CD14-positive monocyte (primary cell): Measurements from ENCODE around the gene GLI3. TPM values are rescaled to one million over a fixed set of nuclear protein-coding genes. Genes with fewer than 3 reads are reported as not detected.

Experiments
- DNase-seq, 3 donors: peaks; one replicate each; pipeline ENCODE4 v3.0.0-alpha.2; 2011 to 2022
- H2AFZ ChIP-seq: 2 replicates; pipeline ENCODE4 v1.6.0; 2012; ENCODE audit warnings: mild to moderate bottlenecking, low read depth, low read length, inconsistent platforms; ENCODE audit not compliant: insufficient read depth, poor library complexity, severe bottlenecking
- H3K27ac ChIP-seq, 2 donors: 1 replicate in 1 of 2; 2 replicates in 1 of 2; pipeline ENCODE4 v1.5.1; 2012 to 2013; ENCODE audit warnings: low read length in 2 of 2, control low read depth in 1 of 2, inconsistent platforms in 1 of 2, low read depth in 1 of 2, mild to moderate bottlenecking in 1 of 2
- H3K27me3 ChIP-seq, 2 donors: one replicate each; pipeline versions ENCODE4 v1.6.0 to v1.6.1; 2011 to 2013; ENCODE audit warnings: low read length in 2 of 2; ENCODE audit not compliant: control insufficient read depth in 2 of 2, insufficient read depth in 2 of 2
- H3K36me3 ChIP-seq, 2 donors: replicated peaks in 1 of 2; 1 replicate in 1 of 2; 2 replicates in 1 of 2; pipeline versions ENCODE4 v1.5.1 to v1.6.1; 2012 to 2013; ENCODE audit warnings: low read length in 2 of 2, control low read depth in 1 of 2, inconsistent platforms in 1 of 2, mild to moderate bottlenecking in 1 of 2; ENCODE audit not compliant: insufficient read depth in 2 of 2, control insufficient read depth in 1 of 2
- H3K4me1 ChIP-seq, 2 donors: 1 replicate in 1 of 2; 2 replicates in 1 of 2; pipeline versions ENCODE4 v1.5.1 to v1.6.1; 2012 to 2013; ENCODE audit warnings: low read length in 2 of 2, control low read depth in 1 of 2, inconsistent platforms in 1 of 2, mild to moderate bottlenecking in 1 of 2, moderate library complexity in 1 of 2; ENCODE audit not compliant: insufficient read depth in 2 of 2, control insufficient read depth in 1 of 2
- H3K4me2 ChIP-seq: replicated peaks from 2 replicates; pipeline ENCODE3; 2012; ENCODE audit warnings: low read length, moderate library complexity, mild to moderate bottlenecking; ENCODE audit not compliant: poor library complexity, severe bottlenecking; ENCODE audit errors: extremely low read depth
- H3K4me3 ChIP-seq, 3 experiments: fragments of 200-600 bp in 1 of 3; sonication (generic) in 1 of 3; replicated peaks in 1 of 3; 1 replicate in 2 of 3; 2 replicates in 1 of 3; pipeline ENCODE4 v1.5.1; 2011 to 2013; ENCODE audit warnings: low read length in 3 of 3, mild to moderate bottlenecking in 3 of 3, control low read depth in 2 of 3, low read depth in 2 of 3, inconsistent platforms in 1 of 3, moderate library complexity in 1 of 3
- H3K79me2 ChIP-seq: 2 replicates; pipeline ENCODE4 v1.6.0; 2012; ENCODE audit warnings: mild to moderate bottlenecking, control low read depth, inconsistent platforms, low read length, moderate library complexity; ENCODE audit not compliant: insufficient read depth
- H3K9ac ChIP-seq: 2 replicates; pipeline ENCODE4 v1.6.0; 2017; ENCODE audit warnings: low read length, mild to moderate bottlenecking; ENCODE audit not compliant: insufficient read depth, poor library complexity, severe bottlenecking
- H3K9me3 ChIP-seq, 2 donors: replicated peaks in 1 of 2; 1 replicate in 1 of 2; 2 replicates in 1 of 2; pipeline versions ENCODE4 v1.5.1 to v1.6.1; 2012 to 2013; ENCODE audit warnings: low read length in 2 of 2, control low read depth in 1 of 2; ENCODE audit not compliant: control insufficient read depth in 1 of 2, insufficient read depth in 1 of 2
- H4K20me1 ChIP-seq: 2 replicates; pipeline ENCODE4 v1.6.0; 2012; ENCODE audit warnings: mild to moderate bottlenecking, low read length, control low read depth, moderate library complexity; ENCODE audit not compliant: insufficient read depth
- H3K27ac Mint-ChIP-seq, 7 donors: one replicate each; pipeline ENCODE4 v1.8.0; 2020; ENCODE audit warnings: mild to moderate bottlenecking in 7 of 7, mixed read lengths in 7 of 7, moderate library complexity in 6 of 7, inconsistent platforms in 2 of 7
- H3K27me3 Mint-ChIP-seq, 3 donors: one replicate each; pipeline ENCODE4 v1.8.0; 2021 to 2022; ENCODE audit warnings: low read depth in 3 of 3, mild to moderate bottlenecking in 3 of 3, mixed read lengths in 3 of 3, moderate library complexity in 3 of 3, inconsistent platforms in 1 of 3
- H3K36me3 Mint-ChIP-seq, 2 donors: one replicate each; pipeline ENCODE4 v1.8.0; 2020; ENCODE audit warnings: mixed read lengths in 2 of 2, inconsistent platforms in 1 of 2, mild to moderate bottlenecking in 1 of 2
- H3K4me1 Mint-ChIP-seq: one replicate; pipeline ENCODE4 v1.8.0; 2020; ENCODE audit warnings: mild to moderate bottlenecking, mixed read lengths
- H3K4me3 Mint-ChIP-seq, 2 donors: one replicate each; pipeline ENCODE4 v1.8.0; 2020; ENCODE audit warnings: mild to moderate bottlenecking in 2 of 2, mixed read lengths in 2 of 2, moderate library complexity in 1 of 2
- H3K9me3 Mint-ChIP-seq, 7 donors: one replicate each; pipeline ENCODE4 v1.8.0; 2020 to 2022; ENCODE audit warnings: mixed read lengths in 7 of 7, mild to moderate bottlenecking in 6 of 7, moderate library complexity in 6 of 7, inconsistent platforms in 2 of 7
- WGBS: methylation state at CpG from one replicate; pipeline ENCODE4 v1.1.5; 2013; ENCODE audit warnings: missing lambda C conversion rate; ENCODE audit not compliant: insufficient coverage; 5-methylcytosine and 5-hydroxymethylcytosine counted together
- intact Hi-C, 2 donors: fragments of 100-400 bp; cut with micrococcal nuclease; formaldehyde crosslinking; loops; one replicate each; pipeline versions ENCODE4 v1.15.0 to v1.15.1; 2023
- polyA plus RNA-seq, 3 donors: library from polyadenylated mRNA; depleted of rRNA in 1 of 3; unstranded in 2 of 3; stranded (reverse) in 1 of 3; fragments of 300-500 nt in 2 of 3; fragments of >200 nt in 1 of 3; fragmentation: Illumina TruSeq in 2 of 3; gene quantifications; 1 replicate in 2 of 3; 2 replicates in 1 of 3; pipeline ENCODE4 v1.2.3, GENCODE V29; 2012 to 2021
- TF ChIP-seq, protein P1 (sequence below): fragments of 200-600 bp; IDR thresholded peaks from one replicate; pipeline ENCODE4 v1.8.0; 2022; ENCODE audit warnings: antibody characterized with exemption, mild to moderate bottlenecking

Gene GLI3
- polyA plus RNA-seq, 3 donors = not detected

DNA sequence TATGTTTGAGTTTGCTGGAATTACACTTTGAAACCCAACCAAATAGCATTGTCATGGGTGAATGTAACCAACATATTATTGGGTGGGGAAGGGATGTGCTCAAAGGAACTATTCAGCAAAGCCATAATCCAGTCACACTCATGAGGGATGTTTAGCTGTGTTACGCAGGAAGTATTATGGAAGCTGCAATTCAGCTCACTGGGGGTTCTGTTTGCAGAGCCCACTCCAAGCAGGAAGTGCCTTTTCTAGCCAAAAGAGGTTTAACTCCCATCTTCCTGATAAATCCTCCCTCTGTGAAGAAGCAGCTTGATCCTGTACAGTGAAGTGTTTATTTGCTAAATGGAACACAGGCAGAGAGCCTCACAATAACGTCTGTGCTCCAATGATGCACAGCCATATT is 172.5 kb downstream of the GLI3 start:
- TF ChIP-seq, protein P1, sequence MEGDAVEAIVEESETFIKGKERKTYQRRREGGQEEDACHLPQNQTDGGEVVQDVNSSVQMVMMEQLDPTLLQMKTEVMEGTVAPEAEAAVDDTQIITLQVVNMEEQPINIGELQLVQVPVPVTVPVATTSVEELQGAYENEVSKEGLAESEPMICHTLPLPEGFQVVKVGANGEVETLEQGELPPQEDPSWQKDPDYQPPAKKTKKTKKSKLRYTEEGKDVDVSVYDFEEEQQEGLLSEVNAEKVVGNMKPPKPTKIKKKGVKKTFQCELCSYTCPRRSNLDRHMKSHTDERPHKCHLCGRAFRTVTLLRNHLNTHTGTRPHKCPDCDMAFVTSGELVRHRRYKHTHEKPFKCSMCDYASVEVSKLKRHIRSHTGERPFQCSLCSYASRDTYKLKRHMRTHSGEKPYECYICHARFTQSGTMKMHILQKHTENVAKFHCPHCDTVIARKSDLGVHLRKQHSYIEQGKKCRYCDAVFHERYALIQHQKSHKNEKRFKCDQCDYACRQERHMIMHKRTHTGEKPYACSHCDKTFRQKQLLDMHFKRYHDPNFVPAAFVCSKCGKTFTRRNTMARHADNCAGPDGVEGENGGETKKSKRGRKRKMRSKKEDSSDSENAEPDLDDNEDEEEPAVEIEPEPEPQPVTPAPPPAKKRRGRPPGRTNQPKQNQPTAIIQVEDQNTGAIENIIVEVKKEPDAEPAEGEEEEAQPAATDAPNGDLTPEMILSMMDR = no peak
- H3K4me1 ChIP-seq = no peaks in the 10 kb centered on the region
- Mint-ChIP-seq H3K9me3 (no peaks in the 10 kb centered on the region), H3K4me1 (no peaks in the 10 kb centered on the region), H3K27me3 (no peaks in the 10 kb centered on the region), H3K27ac (no peak overlapping the region), H3K4me3 (no peak overlapping the region), H3K36me3 (no peaks in the 10 kb centered on the region)
- intact Hi-C loops = no loop called here
- no peak overlapping the region for H3K4me3 ChIP-seq
- no peaks in the 10 kb centered on the region for H3K79me2 ChIP-seq
- no peak overlapping the region for H3K4me2 ChIP-seq
- 100% methylated on average over 1 of the region's 2 CpGs for WGBS
- no peaks in the 10 kb centered on the region for H4K20me1 ChIP-seq
- no peak overlapping the region for H2AFZ ChIP-seq
- H3K9me3 ChIP-seq = no peaks in the 10 kb centered on the region
- H3K9ac ChIP-seq = no peak overlapping the region
- H3K27me3 ChIP-seq = no peaks in the 10 kb centered on the region
- no peaks in the 10 kb centered on the region for H3K36me3 ChIP-seq
- no peak overlapping the region for H3K27ac ChIP-seq
- DNase-seq = no peak

DNA sequence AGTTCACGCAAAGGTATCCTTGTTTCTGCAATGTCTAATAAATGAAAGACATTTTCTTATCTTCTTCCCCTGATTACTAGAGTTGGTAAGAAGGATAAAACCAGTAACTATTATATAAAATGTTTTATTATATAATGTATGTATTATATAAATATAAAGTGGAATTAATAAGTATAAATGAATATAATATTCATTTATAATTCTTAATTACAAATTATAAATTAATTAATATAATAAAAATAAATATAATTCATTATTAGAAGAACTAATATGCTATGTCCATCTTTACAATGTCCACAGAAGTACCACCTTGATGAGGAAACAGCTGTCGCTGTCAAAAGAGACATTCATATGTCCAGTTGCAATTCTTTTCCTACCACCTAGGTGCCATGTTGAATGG is 177.7 kb downstream of the GLI3 start:
- no peak overlapping the region for H3K4me3 ChIP-seq
- no peaks in the 10 kb centered on the region for H3K36me3 ChIP-seq
- WGBS = no CpG with 5 or more reads among the region's 2 CpGs
- H3K4me3 Mint-ChIP-seq = no peak overlapping the region
- H3K27ac Mint-ChIP-seq = no peak overlapping the region
- no peaks in the 10 kb centered on the region for H3K36me3 Mint-ChIP-seq
- no peaks in the 10 kb centered on the region for H4K20me1 ChIP-seq
- no peak overlapping the region for H3K27ac ChIP-seq
- H3K9me3 ChIP-seq = no peaks in the 10 kb centered on the region
- H3K4me1 ChIP-seq = no peaks in the 10 kb centered on the region
- no peak overlapping the region for H3K4me2 ChIP-seq
- no peaks in the 10 kb centered on the region for H3K79me2 ChIP-seq
- DNase-seq = no peak
- peaks cover 0 to 3% (median 0%) of the 10 kb centered on the region in 7 donors for H3K9me3 Mint-ChIP-seq
- H3K4me1 Mint-ChIP-seq = no peaks in the 10 kb centered on the region
- H2AFZ ChIP-seq = no peak overlapping the region
- H3K27me3 ChIP-seq = no peaks in the 10 kb centered on the region
- H3K27me3 Mint-ChIP-seq = peaks cover 0 to 1% (median 0%) of the 10 kb centered on the region in 3 donors
- intact Hi-C loops = no loop called here
- TF ChIP-seq, protein P1 = no peak
- H3K9ac ChIP-seq = no peak overlapping the region
